Measurements from ENCODE around the gene SLC6A13.
A peak's percentile ranks its signal among the peaks of the same experiment; 100 is the strongest.
"Not testable (repeated sequence)": the region's sequence is repeated elsewhere in the genome, so short reads cannot be mapped to it uniquely, and the experiment has no call there.

The SLC6A13 gene

DNA sequence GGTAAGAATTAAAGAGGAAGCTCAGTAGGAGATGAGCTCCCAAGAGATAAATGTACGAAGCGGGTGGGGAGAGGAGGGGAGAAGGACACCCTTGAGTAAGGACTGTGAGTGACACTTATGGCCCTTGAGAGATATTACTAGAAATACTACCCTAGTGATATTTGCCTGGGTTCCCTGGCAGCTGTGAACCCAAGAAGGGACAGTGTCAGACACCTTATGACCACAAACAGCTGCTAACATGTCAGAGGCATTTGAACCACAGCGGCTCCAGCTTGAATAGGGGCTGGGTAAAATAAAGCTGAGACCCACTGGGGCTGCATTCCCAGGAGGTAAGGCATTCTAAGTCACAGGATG is 29.0 kb downstream of the SLC6A13 start:
- DNase-seq (ENCODE audit: low spot score) = no peak

DNA sequence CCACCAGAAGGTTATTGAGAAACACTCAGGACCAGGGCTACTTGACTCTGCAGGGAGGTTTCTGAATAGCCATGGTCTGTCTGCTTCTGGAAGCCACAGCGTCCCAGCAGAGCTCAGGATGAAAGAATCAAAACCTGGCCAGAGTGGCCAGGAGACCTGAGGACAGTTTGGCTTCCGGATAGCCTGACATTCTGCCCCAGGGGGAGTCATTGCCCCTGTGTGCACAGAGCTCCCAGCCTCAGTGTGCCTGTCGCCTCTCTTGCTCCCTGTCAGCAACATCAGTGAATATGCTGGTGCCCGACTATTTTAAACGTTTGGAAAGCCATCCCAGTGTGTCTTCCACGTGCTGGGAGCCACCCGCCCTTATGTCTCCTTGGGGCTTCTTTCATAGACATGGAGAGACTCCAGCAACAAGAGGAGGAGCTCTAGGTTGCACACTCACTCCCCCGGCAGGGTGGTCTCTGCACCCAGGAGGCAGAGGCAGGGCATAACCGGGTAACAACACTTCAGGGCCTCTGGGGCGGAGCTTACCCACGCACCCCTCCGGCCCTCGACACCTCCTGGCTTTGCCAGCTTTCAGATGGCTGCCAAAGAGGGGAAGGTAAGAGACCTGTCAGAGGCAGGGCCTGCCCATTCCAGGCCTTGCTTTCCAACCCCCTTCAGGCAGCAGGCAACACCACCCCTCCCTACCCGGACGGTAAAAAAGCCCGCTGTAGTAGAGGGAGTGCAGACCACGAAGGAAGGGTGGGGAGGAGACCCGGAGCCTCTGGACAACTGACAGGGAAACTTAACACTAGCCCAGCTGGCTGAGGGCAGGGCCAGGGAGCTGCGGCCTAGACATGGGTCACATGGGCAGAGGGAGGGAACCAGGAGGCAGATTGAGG is 29.7 kb downstream of the SLC6A13 start:
- DNase-seq (ENCODE audit: low spot score) = no peak

DNA sequence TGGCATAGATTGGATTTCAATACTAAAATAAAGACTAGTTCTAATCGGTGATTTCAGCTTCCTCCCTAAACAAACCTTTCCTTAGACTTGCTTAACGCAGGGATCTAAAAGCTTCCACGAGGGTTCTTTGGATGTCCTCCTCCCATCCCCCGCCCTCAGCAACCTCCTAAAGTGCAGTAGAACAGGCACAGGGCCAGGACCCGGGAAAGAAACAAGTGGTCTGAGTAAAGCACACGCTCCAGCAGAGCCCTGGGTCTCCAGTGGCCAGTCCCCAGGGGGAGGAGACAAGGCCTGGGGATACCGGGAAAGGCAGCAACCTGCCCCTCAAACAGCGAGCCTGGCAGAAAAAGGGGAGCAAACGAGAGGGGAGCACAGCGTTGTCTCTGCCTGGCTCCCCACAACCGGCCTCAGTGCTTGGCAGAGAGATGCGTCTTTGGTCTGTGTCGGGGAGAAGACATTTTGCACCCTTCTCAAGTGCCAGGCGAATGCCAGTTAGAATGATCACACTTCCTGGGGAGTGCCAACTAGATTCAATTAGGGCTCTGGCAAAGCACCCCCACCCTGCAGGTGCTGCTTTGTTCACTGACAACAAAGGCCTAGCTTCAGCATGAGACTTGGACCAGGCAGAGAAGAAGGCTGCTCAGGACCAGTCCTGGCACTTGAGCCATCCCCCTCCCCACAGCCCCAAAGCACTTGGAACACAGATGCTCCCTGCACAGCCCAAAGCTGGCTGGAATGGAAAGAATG is 31.5 kb downstream of the SLC6A13 start:
- no peak for DNase-seq (ENCODE audit: low spot score)

DNA sequence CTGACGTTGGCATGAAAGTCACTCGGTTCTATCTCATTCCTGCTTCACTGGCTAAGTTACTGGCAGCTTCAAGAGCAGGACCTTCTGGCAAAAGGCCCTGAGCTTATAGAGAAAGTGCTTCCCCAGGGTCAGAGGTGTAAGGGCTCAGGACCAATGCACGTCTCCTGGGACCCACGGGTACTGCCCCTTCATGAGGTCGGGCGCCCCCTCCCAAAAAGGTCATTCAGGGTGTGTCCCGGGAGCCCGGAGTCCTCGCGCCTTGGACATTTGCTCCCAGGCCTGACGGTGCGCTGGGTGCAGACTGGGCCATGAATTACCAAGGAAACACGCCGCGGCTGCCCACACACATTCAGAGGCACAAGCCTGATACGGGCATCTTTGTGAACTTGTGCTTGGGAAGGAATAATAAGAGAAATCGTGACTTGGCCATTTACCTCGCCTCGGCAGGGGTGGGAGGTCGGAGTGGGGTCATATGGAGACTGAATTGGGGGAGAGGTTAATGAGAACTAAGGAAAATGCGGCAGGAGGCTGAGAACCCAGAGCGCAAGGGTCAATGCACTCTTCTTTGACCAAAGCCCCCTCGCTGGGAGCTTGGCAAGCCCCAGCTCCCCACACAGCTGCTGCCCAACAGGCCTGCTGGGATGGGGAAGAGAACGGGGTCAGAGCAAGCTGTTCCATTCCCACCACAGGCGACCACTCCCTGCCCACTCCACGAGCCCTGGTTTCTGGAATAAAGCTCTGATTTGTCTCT is 33.0 kb downstream of the SLC6A13 start:
- DNase-seq (ENCODE audit: low spot score) = no peak

DNA sequence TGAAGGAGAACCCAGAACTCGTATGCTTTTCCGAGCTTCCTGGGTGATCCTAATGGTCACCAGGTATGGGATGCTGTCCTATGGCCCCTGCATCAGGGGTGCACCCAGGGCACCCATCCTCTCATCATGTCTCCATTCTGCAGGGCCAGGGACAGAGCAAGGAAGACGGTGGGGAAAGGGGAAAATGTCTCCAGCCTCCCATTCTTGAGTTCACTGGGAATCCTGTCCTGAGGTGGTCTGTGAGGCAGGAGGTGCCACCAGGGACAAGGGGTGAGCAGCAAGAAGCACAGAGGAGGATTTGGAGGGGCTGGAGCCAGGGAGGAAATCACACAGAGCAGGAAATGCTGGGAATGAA is 33.8 kb downstream of the SLC6A13 start:
- DNase-seq (ENCODE audit: low spot score) = no peak

DNA sequence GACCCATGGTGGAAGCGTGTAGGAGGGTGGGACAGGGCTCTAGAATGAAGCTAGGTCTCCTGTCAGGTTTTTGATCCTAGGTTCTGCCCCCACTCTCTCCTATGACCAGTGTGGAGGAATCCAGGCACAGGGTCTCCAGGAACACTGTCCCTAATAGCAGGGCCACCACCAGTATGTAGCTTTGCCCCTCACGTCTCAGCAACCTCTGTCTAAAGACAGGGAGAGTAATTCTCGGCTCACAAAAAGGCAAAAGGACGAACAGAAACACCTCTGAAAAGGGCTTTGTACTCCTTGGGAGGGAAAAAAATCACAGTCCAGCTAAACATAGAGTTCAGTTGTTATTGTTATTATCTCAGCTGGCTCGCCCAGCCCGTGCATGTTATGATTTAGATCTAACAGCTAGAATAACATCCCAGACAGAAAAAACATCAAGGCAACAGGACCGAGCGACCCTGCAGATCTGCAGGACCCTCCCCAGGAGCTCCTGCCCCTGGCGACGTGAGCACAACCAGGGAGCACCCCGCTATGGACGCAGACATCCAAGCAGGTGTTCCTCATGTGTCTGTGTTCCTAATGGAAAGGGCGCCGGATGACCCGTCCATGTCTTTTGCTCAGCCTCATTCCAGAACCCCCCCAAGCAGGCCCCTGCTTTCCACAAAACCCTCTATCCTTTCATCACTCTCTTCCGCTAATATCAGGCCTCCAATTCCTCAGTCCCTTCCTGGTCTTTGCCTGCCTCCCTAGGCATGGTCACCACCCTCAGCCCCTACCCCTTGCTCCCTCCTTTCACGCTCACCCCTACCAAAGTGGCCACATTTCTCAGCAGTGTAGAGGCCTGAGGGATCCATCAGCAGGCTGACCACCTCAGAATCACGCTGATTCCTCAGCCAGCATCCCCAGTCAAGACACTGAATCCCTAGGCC is 34.5 kb downstream of the SLC6A13 start:
- DNase-seq (ENCODE audit: low spot score) = no peak

DNA sequence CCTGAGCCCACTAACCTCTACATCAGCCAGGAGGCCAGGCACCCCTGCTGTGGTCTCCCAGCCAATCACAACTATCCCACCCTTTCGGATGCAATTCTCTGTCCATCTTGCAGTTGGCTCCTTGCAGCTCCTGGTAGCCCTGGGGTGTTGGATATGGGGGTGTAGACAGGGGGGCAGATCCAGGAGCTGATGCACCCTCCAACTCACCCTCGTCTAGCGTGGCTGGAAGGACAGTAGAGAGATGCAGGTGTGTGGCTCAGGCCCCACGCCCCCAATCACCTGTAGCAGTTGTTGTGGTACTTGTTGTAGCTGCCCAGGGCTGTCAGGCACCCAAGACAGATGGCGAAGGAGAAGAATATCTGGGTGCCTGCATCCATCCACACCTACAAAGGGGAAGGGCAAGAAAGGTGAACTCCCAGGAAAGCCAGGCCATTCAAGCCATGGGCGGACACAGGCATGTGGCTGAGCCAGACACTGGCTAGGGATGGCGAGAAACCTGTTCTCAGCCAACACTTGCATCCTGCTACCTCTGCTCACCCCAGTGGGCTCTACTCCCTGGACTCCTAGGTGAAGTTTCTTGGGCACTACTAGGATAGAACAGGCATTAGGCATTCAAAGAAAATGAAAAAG is 35.2 kb downstream of the SLC6A13 start:
- no peak for DNase-seq (ENCODE audit: low spot score)

DNA sequence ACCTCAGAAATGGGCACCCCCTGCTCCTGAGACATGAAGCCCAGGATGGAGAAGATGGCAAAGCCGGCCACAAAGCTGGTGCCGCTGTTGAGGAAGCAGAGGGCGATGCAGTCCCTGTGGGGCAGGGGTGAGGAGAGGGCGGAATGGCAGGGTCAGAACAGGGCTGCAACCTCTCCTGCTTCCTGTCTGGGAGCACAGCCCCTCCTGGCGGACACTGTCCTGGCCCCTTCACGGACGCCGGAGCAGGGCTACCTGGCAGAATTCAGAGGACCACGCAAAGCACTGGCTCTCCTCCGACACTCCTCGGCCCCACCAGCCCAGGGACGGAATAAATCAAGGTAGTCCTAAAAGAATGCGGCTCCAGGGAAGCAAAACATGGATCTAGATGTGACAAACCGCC is 36.2 kb downstream of the SLC6A13 start:
- no peak for DNase-seq (ENCODE audit: low spot score)

DNA sequence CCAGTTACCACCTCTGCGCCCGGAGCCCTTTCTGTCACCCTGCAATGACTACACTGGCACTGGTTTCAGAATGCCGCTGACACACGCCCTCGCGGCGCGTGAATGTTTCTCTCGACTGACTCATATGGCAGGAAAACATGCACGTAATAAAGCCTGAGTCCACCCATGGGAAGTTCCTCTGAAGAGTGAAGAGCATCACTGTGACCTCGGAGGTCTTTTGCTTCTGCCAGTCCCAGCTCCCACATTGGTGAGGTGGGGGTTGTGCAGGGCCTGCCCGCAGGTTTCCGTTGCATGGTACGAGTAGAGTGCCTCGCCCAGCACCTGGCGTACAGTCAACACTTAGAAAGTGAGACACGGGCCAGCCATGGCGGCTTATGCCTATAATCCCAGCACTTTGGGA is 37.6 kb downstream of the SLC6A13 start:
- DNase-seq (ENCODE audit: low spot score) = no peak

DNA sequence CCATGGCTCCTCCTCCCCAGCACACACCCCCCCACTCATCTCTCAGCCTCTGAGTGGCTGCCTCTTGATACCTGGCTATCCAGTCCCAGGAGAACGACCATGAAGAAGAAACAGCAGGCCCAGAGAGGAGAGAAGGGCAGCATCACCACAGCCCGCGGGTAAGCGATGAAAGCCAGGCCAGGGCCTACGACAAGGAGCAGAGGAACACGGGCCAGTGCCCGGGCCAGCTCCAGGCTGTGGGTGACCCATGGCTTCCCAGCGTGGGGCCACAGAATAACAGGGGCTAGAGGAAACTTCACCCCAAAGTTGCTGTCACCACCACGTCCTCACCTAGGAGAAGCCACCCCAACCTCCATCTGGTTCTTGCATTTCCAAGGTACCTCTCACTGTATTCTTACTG is 38.3 kb downstream of the SLC6A13 start:
- DNase-seq (ENCODE audit: low spot score) = no peak

DNA sequence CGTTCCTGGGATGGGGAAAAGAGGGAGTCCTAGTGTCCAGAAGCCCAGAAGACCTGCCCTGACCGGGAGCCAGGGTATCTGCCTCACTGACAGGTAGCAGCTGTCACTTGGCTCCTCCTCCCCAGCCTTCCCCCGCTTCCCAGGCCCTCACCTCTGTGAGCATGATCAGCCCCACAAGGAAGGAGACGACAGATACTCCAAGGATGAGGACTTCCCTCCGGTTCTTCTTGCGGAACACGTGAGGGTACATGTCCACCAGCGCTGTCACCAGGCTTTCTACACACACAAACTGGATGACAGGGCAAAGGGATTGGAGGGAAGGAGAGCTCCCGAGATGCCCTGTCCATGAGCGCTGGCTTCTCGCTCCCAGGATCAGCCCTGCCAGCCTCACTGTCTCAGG is 38.8 kb downstream of the SLC6A13 start:
- DNase-seq (ENCODE audit: low spot score) = no peak

DNA sequence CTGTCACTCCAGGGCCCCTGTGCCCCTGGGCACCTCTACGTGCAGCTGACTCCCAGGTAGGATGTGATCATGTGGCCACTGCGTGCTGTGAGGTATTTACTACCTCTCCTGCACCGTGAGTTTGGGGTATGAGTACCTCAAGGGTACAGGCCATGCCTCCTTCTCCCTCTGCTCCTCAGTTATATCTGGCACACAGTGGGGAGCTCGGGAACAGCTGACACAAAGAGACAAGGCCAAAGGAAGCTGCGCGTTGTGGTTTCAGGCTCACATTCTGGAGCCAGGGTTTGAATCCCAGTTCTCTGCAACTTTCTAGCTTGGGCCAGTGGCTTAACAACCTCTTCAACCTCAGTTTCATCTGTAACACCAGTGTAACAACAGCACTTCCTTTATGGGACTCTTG is 40.9 kb downstream of the SLC6A13 start:
- no peak for DNase-seq (ENCODE audit: low spot score)

DNA sequence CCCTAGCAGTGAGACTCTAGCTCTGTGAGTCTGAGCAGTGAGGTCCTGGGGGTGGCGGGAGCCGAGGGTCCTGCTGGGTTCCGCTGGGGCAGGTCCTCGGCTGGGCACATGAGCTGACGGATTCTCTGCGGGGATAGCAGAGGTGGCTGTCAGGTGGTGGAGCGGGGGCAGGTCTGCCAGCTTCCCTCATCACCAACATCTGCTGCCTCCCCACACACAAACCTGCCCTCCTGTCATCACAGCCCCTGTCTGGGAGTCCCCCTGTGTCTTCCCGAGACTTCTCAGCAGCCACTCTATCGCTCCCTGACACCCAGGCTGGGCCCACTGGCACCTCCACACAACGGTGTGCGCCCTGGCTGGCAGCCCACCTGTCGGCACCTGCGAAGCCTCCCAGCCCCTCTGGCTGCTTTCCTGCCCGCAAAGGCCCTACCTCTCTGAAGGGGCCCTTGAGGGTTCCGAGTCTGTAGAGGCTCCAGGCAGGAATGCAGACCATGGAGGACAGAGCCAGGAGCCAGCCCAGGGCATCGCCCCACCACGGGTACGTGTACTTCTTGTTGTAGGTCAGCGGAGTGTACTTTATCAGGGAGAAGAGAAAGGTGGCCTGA is 41.6 kb downstream of the SLC6A13 start:
- DNase-seq (ENCODE audit: low spot score) = no peak

DNA sequence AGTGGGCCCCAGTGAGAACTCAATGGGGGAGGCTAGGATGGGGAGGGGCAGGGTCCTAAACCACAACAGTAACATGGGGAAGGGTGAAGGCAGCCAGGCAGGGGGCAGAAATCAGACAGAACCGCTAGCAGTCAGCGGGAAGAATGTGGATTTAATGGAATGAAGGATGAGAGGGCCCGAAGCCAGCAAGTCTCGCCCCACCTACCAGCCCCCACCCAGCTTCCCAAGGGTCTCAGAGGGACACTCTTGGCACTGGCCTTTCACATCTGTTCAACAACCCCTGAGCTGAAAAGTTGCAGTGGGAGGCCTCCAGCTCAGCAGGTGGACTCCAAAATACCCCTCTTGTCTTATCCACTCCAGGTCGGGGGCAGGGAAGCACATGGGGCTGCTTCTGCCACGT is 42.1 kb downstream of the SLC6A13 start:
- DNase-seq (ENCODE audit: low spot score) = no peak

DNA sequence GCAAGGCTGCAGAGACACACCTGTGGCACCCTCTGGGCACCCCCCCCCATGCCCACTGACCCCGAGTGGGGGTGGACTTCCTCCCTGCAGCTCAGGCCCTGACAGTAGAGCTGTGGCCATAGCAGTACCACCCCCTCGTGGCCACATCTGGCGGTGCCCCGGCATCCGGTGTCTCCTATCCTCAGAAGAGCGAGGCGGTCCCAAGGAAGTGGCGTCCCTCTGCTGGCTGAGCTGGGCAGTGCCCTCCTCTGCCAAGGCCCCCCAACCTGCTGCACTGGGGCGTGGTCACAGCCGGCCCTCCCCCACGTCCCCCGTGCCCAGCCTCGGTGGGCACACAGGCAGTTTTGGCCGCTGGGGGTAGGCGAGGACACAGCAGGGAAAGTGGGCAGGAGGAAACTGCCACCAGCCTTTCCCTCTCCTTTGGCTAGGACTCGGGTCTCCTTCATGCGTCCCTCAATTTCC is 42.7 kb downstream of the SLC6A13 start:
- DNase-seq (ENCODE audit: low spot score) = peak; percentile 70

DNA sequence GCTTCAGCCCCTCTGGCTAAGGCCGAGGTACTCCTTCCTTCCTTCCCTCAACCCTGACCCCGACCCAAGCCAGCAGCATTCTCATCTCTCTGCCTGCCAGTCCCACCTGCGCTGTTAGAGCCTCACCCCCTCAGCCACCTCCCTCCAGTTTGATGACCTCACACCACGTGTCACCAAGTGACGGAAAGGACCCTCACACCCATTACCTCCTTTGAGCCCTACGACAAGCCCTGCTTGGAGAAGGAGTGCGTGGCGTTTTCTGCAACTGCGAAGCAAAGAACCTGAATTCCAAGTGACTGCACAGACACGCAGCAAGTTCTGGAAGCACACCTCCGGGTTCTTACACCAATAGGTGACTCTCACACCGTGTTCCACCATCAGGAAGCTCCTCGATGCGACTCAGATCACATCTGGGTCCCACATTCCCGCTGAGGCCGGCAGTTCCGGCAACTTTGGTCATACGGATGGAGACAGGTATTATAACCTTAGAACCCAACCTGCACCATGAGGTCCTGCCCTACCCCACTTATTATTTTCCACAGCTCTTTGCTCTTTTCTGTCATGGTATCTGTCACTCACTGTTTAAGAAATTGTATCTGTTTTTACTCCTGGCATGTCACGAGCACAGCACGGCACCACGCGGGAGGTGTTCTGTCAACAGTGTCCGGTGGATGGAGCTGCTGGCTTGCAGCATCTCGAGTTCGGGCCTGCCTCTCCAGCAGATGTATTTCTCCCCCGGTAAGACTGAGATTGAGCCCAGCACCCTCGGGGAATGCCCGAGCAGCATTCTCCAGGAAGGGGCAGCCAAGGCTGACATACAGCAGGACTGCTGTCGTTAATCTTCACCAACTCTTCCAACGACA is 43.7 kb downstream of the SLC6A13 start:
- DNase-seq (ENCODE audit: low spot score) = no peak

DNA sequence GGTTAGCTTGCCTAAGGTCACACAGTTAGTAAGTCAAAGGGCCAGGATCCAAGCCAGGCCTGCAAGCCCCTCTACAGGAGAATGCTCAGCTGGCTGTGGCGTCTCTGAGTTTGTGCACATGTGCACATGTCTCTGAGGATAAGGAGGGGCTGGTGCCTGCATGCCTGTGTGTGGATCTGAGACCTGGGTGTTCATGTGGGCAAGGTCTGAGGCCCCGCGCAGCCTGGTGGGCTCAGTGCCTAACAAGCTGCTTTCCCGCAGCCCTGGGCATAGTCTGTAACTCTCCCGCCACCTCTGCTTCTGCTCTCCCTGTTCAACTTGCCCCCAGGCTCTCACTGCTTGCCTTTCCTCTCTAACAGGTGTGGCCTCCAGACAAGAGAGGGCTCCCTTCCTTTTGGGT is 44.4 kb downstream of the SLC6A13 start:
- no peak for DNase-seq (ENCODE audit: low spot score)

DNA sequence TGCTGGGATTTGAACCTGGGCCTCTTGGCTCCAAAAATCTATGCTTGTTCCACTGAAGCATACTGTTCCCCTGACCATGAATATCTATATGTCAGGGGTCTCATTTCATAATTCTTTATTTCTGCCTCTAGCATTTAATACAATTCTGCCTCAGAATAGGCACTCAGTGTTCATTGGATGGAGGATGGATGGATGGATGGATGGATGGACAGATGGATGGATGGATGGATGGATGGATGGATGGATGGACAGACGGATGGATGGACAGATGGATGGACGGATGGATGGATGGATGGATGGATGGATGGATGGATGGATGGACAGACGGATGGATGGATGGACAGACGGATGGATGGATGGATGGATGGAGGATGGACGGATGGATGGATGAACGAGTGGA is 45.6 kb downstream of the SLC6A13 start:
- DNase-seq (ENCODE audit: low spot score) = not testable (repeated sequence)

DNA sequence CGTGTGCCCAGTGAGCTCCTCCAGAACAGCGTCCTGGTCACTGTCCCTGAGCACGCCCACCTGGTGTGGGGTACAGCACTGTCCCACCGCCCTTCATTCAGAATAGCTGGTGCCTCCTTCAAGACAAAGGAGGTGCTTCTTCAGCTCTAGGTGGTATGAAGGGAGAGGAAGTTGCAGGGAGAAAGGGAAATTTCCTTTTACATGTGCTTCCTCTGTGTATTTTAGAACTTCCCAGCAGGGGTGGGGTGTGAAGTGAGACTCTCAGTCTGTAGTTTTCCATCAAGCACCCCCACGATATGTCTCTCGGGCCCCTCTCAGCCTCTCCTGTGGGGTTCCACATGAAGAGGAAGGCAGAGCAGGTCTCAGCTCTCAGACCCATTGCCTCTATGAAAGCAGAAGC is 47.5 kb downstream of the SLC6A13 start:
- DNase-seq (ENCODE audit: low spot score) = no peak
